Karpas-422 (cell line): ENCODE data around the gene TCTA. TPM values are rescaled to one million over a fixed set of nuclear protein-coding genes. Genes with fewer than 3 reads are reported as not detected.

Experiments used
- DNase-seq: peaks from one replicate; pipeline ENCODE4 v3.0.0-alpha.2; 2015
- H2AFZ ChIP-seq: fragments of 200-600 bp; sonication (generic); 2 replicates; pipeline ENCODE4 v1.6.1; 2014; ENCODE audit warnings: antibody characterized with exemption, low read length, mixed read lengths
- H3K27ac ChIP-seq: fragments of 200-600 bp; sonication (generic); 2 replicates; pipeline ENCODE4 v1.5.1; 2014; ENCODE audit warnings: mild to moderate bottlenecking, low read length, moderate library complexity
- H3K27me3 ChIP-seq: fragments of 200-600 bp; sonication (generic); 2 replicates; pipeline ENCODE4 v1.6.1; 2014; ENCODE audit warnings: low read length, mixed read lengths
- H3K36me3 ChIP-seq: fragments of 200-600 bp; sonication (generic); 2 replicates; pipeline ENCODE4 v1.6.1; 2014; ENCODE audit warnings: low read length, mixed read lengths; ENCODE audit not compliant: insufficient read depth
- H3K4me1 ChIP-seq: fragments of 200-600 bp; sonication (generic); 2 replicates; pipeline ENCODE4 v1.6.1; 2014; ENCODE audit warnings: mild to moderate bottlenecking, low read length, mixed read lengths
- H3K4me2 ChIP-seq: fragments of 200-600 bp; sonication (generic); 2 replicates; pipeline ENCODE4 v1.6.1; 2014; ENCODE audit warnings: low read length, low read depth, mild to moderate bottlenecking; ENCODE audit not compliant: poor library complexity, severe bottlenecking
- H3K4me3 ChIP-seq: fragments of 200-600 bp; sonication (generic); 2 replicates; pipeline ENCODE4 v1.5.1; 2014; ENCODE audit warnings: mild to moderate bottlenecking, antibody characterized with exemption, low read length, mixed read lengths
- H3K79me2 ChIP-seq: fragments of 200-600 bp; sonication (generic); 2 replicates; pipeline ENCODE4 v1.6.1; 2014; ENCODE audit warnings: mild to moderate bottlenecking, low read length, mixed read lengths
- H3K9ac ChIP-seq: fragments of 200-600 bp; sonication (generic); 2 replicates; pipeline ENCODE4 v1.6.0; 2014; ENCODE audit warnings: low read length
- H3K9me2 ChIP-seq: fragments of 200-600 bp; sonication (generic), shearing (Covaris generic); replicated peaks from 2 replicates; pipeline ENCODE4 v1.6.0; 2014; ENCODE audit warnings: mild to moderate bottlenecking, low read length, moderate library complexity; ENCODE audit not compliant: insufficient read depth
- H3K9me3 ChIP-seq: fragments of 300-700, 200-600 bp; sonication (generic); 2 replicates; pipeline ENCODE4 v1.6.1; 2014; ENCODE audit warnings: low read length, mixed read lengths
- H4K20me1 ChIP-seq: fragments of 200-600 bp; sonication (generic); 2 replicates; pipeline ENCODE4 v1.6.1; 2014; ENCODE audit warnings: mild to moderate bottlenecking, antibody characterized with exemption, low read length, low read depth; ENCODE audit not compliant: insufficient read depth
- total RNA-seq: library from RNA; depleted of rRNA; stranded (reverse); fragments of >200 nt; shearing (Covaris generic); gene quantifications from 2 replicates; pipeline ENCODE4 v1.2.3, GENCODE V29; 2014; ENCODE audit warnings: low replicate concordance; rRNA removed

The TCTA gene, protein sequence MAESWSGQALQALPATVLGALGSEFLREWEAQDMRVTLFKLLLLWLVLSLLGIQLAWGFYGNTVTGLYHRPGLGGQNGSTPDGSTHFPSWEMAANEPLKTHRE
- total RNA-seq, result 17.2 and 26.9 TPM in 2 replicates

DNA sequence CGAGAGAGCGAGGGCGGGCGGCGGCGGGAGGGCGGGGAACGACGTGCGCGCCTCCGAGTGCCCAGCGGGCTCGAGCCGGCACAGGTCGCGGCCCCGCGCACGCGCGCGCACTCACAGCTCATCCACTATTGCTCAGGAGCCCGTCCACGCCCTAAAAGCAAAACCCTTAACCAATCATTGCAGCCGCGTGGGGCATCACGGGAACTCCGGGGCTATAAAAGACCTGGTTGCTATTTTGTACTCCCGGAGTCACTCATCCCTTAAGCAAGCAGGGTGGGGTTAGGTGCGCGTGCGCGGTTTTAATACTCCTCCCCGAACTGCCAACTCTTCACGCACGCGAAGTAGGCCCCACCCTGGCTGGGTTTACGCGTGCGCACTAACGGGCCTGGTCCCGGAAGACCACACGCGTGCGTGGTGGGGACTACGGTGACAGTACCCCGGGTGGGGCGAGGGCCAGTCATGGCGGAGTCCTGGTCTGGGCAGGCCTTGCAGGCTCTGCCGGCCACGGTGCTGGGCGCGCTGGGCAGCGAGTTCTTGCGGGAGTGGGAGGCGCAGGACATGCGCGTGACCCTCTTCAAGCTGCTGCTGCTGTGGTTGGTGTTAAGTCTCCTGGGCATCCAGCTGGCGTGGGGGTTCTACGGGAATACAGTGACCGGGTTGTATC is at the start of gene TCTA, which contains the start of gene RHOA:
Gene TCTA, plus strand, starts transcription at position 456 of the 664 bp plus-strand sequence. Its CDS starts 4 bp downstream, at position 460.
Gene RHOA, minus strand, starts transcription at position 9 of the 664 bp plus-strand sequence. CDS start 36,387 bp downstream, outside the sequence.
- Histone ChIP-seq H3K27me3 (no peaks in the 10 kb centered on the region), H3K79me2 (peaks cover 62% of the 10 kb centered on the region), H3K4me3 (peak within 1 kb of the TSS; percentile 88), H3K9ac (peak within 1 kb of the TSS; percentile 93), H3K4me2 (peak within 1 kb of the TSS; percentile 90), H3K9me2 (no peaks in the 10 kb centered on the region), H3K9me3 (no peaks in the 10 kb centered on the region), H4K20me1 (peaks cover 29% of the 10 kb centered on the region), H2AFZ (no peak within 1 kb of the TSS), H3K36me3 (no peaks in the 10 kb centered on the region), H3K27ac (peak within 1 kb of the TSS; percentile 71), H3K4me1 (peaks cover 41% of the 10 kb centered on the region)
- DNase-seq, result peak; percentile 100

- no peak for DNase-seq
- Histone ChIP-seq H3K36me3 (peaks cover 20% of the 10 kb centered on the region), H3K9ac (no peak overlapping the region), H3K9me2 (no peaks in the 10 kb centered on the region), H2AFZ (no peak overlapping the region), H3K9me3 (no peaks in the 10 kb centered on the region), H3K27me3 (no peaks in the 10 kb centered on the region), H3K4me2 (no peak overlapping the region), H4K20me1 (no peaks in the 10 kb centered on the region), H3K27ac (no peak overlapping the region), H3K79me2 (peaks cover 16% of the 10 kb centered on the region), H3K4me1 (peaks cover 18% of the 10 kb centered on the region), H3K4me3 (no peak overlapping the region)
Measured at GRCh38 chr3:49362561-49362960, 49.7 kb upstream of the TCTA start.

- H3K27ac ChIP-seq, result no peak overlapping the region
- H3K9ac ChIP-seq, result no peak overlapping the region
- H3K4me3 ChIP-seq, result no peak overlapping the region
- H3K79me2 ChIP-seq, result peaks cover 74% of the 10 kb centered on the region
- no peaks in the 10 kb centered on the region for H3K27me3 ChIP-seq
- peaks cover 46% of the 10 kb centered on the region for H3K36me3 ChIP-seq
- H3K9me2 ChIP-seq, result no peaks in the 10 kb centered on the region
- no peak overlapping the region for H3K4me2 ChIP-seq
- no peak for DNase-seq
- H2AFZ ChIP-seq, result no peak overlapping the region
- H3K9me3 ChIP-seq, result no peaks in the 10 kb centered on the region
- no peaks in the 10 kb centered on the region for H3K4me1 ChIP-seq
- peaks cover 8% of the 10 kb centered on the region; the same call in 1 of the 2 replicates for H4K20me1 ChIP-seq
Measured at GRCh38 chr3:49370585-49371290, 41.5 kb upstream of the TCTA start.

- Histone ChIP-seq H3K27me3 (no peaks in the 10 kb centered on the region), H2AFZ (no peak overlapping the region), H3K9ac (no peak overlapping the region), H3K4me2 (no peak overlapping the region), H3K27ac (no peak overlapping the region), H3K4me3 (no peak overlapping the region), H3K9me2 (no peaks in the 10 kb centered on the region), H3K79me2 (peaks cover 74% of the 10 kb centered on the region), H4K20me1 (peaks cover 9% of the 10 kb centered on the region; the same call in 1 of the 2 replicates), H3K4me1 (no peaks in the 10 kb centered on the region), H3K9me3 (no peaks in the 10 kb centered on the region), H3K36me3 (peaks cover 36% of the 10 kb centered on the region)
- DNase-seq, result no peak
Measured at GRCh38 chr3:49371946-49372345, 40.3 kb upstream of the TCTA start.

DNA sequence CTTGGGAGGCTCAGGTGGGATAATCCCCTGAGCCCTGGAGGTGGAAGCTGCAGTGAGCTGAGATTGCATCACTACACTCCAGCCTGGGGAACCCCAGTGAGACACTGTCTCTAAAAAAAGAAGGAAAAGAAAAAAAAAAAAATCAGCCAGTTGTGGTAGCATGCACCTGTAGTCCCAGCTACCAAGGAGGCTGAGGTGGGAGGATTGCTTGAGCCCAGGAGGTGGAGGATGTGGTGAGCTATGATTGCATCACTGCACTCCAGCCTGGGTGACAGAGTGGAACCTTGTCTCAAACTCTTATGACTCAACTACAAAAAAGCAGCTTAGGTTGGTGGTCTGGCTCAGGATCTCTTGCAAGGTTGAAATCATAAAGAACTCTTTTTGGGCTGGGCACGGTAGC is 34.7 kb upstream of the TCTA start:
- no peak overlapping the region for H3K4me3 ChIP-seq
- peaks cover 20% of the 10 kb centered on the region; the same call in 1 of the 2 replicates for H4K20me1 ChIP-seq
- no peaks in the 10 kb centered on the region for H3K9me3 ChIP-seq
- no peaks in the 10 kb centered on the region for H3K27me3 ChIP-seq
- H2AFZ ChIP-seq, result no peak overlapping the region
- no peak overlapping the region for H3K9ac ChIP-seq
- H3K79me2 ChIP-seq, result peaks cover 93% of the 10 kb centered on the region
- H3K9me2 ChIP-seq, result no peaks in the 10 kb centered on the region
- H3K4me2 ChIP-seq, result no peak overlapping the region
- peak; percentile 56 for DNase-seq
- H3K36me3 ChIP-seq, result peaks cover 15% of the 10 kb centered on the region
- no peaks in the 10 kb centered on the region for H3K4me1 ChIP-seq
- H3K27ac ChIP-seq, result no peak overlapping the region

GRCh38 chr3:49378249-49378895 is 33.9 kb upstream of the TCTA start:
- Histone ChIP-seq H3K9me2 (no peaks in the 10 kb centered on the region), H3K9ac (no peak overlapping the region), H3K9me3 (no peaks in the 10 kb centered on the region), H2AFZ (no peak overlapping the region), H3K27ac (no peak overlapping the region), H3K4me2 (no peak overlapping the region), H3K4me1 (no peaks in the 10 kb centered on the region), H3K79me2 (peaks cover 93% of the 10 kb centered on the region), H4K20me1 (peaks cover 25% of the 10 kb centered on the region; the same call in 1 of the 2 replicates), H3K4me3 (no peak overlapping the region), H3K36me3 (peaks cover 14% of the 10 kb centered on the region), H3K27me3 (no peaks in the 10 kb centered on the region)
- no peak for DNase-seq

DNA sequence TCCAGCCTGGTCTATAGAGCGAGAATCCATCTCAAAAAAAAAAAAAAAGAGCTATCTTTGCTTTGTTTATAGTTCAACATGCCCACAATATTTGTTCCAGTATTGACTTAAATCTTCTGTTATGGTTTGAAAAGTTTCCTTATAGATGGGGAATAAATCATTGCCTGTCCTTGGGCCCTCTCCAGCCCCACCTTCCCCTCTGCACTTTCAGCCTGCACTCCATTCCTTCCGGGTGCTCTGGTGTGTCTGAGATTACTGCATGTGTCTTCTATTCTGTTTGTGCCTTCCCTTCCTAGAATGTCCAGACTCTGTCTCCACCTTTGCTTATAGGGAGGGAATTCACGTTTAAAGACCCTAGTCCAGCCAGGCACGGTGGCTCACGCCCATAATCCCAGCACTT is 28.8 kb upstream of the TCTA start:
- no peak for DNase-seq
- peaks cover 14% of the 10 kb centered on the region for H4K20me1 ChIP-seq
- peaks cover 4% of the 10 kb centered on the region; the same call in 1 of the 2 replicates for H3K36me3 ChIP-seq
- H3K9ac ChIP-seq, result no peak overlapping the region
- no peak overlapping the region for H3K27ac ChIP-seq
- H3K4me3 ChIP-seq, result no peak overlapping the region
- no peaks in the 10 kb centered on the region for H3K9me3 ChIP-seq
- H3K9me2 ChIP-seq, result no peaks in the 10 kb centered on the region
- peaks cover 8% of the 10 kb centered on the region for H3K4me1 ChIP-seq
- H3K27me3 ChIP-seq, result no peaks in the 10 kb centered on the region
- H3K79me2 ChIP-seq, result peaks cover 95% of the 10 kb centered on the region
- H2AFZ ChIP-seq, result no peak overlapping the region
- no peak overlapping the region for H3K4me2 ChIP-seq

- no peak overlapping the region for H2AFZ ChIP-seq
- peaks cover 12% of the 10 kb centered on the region for H3K4me1 ChIP-seq
- peaks cover 96% of the 10 kb centered on the region for H3K79me2 ChIP-seq
- no peaks in the 10 kb centered on the region for H3K9me2 ChIP-seq
- no peak overlapping the region for H3K27ac ChIP-seq
- no peaks in the 10 kb centered on the region for H3K9me3 ChIP-seq
- no peaks in the 10 kb centered on the region for H3K36me3 ChIP-seq
- no peak for DNase-seq
- H3K4me2 ChIP-seq, result no peak overlapping the region
- no peak overlapping the region for H3K9ac ChIP-seq
- peaks cover 19% of the 10 kb centered on the region for H4K20me1 ChIP-seq
- H3K27me3 ChIP-seq, result no peaks in the 10 kb centered on the region
- H3K4me3 ChIP-seq, result no peak overlapping the region
Measured at GRCh38 chr3:49385617-49386016, 26.6 kb upstream of the TCTA start.
